Cerebellar cortex (tissue), 1 donor: ENCODE measurements around the gene HSFX2.
"Not testable (repeated sequence)": the region's sequence is repeated elsewhere in the genome, so short reads cannot be mapped to it uniquely, and the experiment has no call there.

Experiments
- DNase-seq: peaks from one replicate; pipeline ENCODE4 v3.0.0-alpha.2; 2015; ENCODE audit warnings: low spot score

Gene HSFX2

DNA sequence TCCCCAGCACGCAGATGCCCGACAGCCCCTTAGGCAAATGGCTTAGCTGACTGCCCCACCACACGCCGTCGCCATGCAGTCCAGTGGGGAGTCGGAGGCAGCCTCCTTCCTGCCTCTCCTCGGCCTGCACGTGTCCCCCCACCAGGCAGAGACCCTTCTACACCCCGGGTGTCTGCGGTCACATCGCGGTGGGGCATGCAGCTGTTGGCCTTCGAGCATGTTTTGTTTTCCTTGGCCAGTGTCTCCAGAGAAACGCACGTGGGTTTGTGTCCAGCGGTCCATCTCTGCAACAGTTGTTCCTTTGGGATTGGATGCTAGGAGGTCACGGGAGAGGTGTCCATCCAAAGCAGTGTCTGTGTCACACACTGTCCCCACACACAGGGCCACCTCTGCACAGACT, at the start of gene HSFX2:
Gene HSFX2, minus strand, starts transcription at position 101 of the 400 bp plus-strand sequence. CDS start 614 bp downstream, outside the sequence.
- not testable (repeated sequence) for DNase-seq

DNA sequence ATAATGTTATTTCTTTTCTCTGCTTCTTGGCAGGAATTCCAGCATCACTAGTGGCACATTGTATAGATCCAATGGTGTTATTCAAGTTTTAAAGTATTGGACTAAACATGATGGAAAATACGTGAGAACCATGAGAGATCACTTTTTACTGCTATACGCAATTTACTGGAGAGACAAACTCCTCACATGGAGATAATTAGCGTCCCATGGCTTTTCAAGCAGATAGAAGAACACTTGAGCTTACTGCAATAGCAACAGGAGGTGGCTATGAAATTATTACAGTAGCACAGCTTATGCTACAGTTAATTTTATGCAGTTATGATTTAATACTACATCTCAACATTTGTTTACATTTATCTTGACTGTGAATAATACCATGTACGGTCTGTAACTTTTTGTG, 48.4 kb upstream of the HSFX2 start:
- no peak for DNase-seq

DNA sequence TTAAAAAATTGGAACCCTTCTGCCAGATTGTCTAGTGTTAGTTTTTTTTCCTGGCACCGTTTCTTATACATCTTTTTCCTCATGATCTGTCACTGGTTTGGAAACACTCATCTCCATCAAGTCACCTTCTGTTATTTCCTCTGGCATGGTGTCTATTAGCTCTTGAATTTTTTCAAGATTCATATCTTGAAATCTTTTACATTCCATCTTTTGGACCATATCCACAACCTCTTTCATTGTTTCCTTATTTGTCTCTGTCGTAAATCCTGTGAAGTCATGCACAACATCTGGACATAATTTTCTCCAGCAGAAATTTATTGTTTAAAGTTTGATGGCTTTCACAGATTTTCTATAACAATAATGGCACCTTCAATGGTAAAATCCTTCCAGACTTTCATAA, 46.7 kb upstream of the HSFX2 start:
- no peak for DNase-seq

DNA sequence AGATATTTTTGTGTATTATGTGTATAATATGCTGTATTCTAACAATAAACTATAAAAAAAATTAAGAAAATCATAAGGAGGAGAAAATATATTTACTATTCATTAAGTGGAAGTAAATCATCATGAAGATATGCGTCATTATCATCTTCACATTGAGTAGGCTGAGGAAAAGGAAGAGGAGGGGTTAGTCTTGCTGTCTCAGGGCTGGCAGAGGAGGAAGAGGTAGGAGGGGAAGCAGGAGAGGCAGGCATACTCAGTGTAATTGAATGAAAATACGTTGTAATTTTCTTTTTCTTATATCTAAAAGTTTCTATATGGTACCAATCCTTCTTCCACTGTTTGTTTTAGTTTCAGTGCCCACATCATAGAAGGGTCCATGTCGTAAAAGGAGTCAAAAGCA, 46.3 kb upstream of the HSFX2 start:
- DNase-seq, result no peak

DNA sequence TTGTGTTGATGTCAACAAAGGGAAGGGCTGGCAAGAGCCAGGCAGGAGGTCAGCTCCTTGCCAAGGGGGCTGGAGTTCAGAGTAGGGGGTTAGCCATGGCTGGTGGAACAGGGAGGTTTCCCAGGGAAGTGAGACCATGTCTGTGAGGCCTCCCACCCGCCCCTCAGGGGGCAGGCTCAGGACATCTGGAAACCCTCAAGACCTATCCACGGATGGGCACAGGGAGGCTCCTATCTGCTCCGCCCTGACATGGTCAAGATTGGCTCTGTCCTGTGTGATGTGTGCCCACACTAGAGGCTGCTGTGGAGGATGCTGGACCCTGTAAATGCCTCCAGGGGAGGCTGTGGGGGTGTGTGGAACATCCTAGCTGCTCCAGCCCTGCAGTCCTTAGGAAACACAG, 44.5 kb upstream of the HSFX2 start:
- no peak for DNase-seq

DNA sequence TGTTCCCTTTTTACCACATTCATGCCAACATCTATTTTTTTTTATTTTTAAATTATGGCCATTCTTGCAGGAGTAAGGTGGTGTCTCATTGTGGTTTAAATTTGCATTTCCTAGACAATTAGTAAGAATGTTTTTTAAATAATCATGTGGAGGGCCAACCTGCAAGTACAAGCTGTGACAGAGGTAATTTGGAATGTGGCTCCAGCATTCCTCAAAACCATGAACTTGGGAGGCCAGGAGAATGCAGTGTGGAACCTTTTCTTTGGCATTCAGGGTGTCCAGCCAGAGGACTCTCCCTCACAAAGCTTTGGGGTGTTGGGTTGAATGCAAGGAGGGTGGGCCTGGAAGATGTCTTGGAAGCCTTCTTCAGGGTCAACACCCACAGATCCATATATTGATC, 43.7 kb upstream of the HSFX2 start:
- no peak for DNase-seq

DNA sequence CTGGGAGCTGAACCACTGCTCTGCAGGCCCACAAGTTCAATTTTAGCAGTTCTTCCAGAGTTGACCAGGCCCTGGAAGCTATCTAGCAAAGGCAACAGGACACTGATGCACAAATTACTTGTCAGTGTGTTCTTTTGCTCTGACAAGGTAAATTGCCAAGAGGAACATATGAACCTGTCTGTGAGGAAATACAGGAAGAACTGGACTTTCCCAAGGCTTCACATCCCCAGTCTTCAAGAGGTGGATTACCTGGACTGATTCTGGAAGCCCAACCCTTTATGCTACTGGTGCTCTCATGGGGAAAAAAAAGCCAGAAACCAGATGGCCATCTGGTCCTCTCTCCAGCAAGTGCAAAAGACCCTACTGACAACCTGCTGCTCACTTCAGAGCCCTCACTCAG, 38.4 kb upstream of the HSFX2 start:
- DNase-seq, result no peak

- peak; percentile 56 for DNase-seq
Measured at GRCh38 chrX:149631234-149632165, 36.4 kb upstream of the HSFX2 start, which contains the start of gene TMEM185A. Gene TMEM185A (minus strand): TSS chrX:149631792. CDS start chrX:149631580, 212 bp downstream.

DNA sequence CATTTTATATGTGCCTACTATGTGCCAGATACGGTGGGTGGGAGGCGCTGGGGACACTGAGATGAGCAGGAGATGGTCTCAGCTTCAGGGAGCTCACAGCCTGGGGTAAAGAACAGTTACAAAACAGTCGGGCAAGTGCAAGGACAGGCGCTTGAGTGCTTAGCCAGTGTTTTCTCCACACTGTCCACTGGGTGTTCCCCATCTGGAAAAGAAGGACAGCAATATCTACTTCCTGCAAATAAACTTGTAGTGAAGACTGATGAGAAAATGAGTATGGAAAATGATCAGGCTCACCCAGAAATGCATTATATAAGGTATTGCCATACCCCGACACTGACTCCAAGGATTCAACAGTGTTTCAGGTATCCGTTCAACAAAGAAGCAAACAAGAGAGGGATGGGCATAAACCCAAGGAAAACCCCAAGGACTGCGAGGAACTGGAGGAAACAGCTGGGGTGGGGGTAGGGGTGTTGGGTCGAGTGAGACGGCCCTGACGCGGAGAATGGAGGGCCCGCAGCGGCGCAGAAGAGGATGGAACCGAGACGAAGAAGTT, 35.6 kb upstream of the HSFX2 start:
- peak; percentile 14 for DNase-seq

DNA sequence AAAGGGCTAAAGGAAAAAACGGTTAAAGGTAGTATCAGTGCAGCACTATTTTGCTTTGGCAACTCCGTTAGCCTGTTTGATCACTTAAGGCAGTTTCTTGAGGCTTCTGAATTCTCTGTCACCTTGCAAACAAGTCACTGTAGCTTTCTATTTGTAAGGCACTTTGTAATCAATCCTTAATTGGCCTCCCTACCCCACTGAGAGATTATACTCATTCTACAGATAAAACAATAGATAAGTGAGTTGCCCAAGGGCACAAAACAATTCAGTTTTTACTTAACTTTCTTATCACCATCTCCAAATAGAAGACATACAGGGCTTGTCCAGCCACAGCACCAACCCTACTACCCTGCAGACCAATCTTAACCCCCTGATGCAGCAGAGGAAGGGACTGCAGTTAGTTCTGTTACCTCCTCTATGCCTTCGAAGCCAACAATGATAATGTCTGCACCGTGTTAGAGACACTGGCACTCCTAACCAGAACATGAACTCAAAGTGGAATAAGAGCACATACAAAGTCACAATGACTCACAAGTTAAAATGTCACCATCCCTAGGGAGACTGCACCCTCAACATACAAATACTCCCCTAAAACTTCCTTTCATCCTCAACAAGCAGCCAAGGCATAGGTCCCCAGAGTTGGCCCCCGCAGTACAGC, 34.7 kb upstream of the HSFX2 start:
- DNase-seq, result no peak

DNA sequence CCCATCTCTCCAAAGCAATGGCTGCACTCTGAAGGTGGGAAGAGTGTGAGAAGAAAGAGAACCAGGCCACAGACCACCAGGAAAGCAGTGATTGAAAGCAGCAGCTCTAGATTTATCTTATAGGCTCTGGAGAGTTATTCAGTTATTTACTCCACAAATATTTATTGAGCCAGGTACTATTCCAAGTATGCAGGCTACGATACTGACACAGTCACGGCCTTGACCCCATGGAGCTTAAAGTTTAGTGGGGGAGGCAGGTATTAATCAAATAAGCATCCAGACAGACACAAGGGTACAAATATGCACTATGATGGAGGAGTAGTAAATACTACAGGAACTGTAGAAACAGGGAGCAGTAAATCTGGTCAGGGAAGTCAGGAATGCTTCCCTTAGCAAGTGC, 33.7 kb upstream of the HSFX2 start:
- DNase-seq, result no peak

GRCh38 chrX:149628280-149628679, 33.2 kb upstream of the HSFX2 start:
- no peak for DNase-seq

- not testable (repeated sequence) for DNase-seq
Measured at GRCh38 chrX:149626829-149627228, 31.7 kb upstream of the HSFX2 start.

DNA sequence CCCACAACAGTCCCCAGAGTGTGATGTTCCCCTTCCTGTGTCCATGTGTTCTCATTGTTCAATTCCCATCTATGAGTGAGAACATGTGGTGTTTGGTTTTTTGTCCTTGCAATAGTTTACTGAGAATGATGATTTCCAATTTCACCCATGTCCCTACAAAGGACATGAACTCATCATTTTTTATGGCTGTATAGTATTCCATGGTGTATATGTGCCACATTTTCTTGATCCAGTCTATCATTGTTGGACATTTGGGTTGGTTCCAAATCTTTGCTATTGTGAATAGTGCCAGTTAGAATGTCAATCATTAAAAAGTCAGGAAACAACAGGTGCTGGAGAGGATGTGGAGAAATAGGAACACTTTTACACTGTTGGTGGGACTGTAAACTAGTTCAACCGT, 24.5 kb upstream of the HSFX2 start:
- not testable (repeated sequence) for DNase-seq

DNA sequence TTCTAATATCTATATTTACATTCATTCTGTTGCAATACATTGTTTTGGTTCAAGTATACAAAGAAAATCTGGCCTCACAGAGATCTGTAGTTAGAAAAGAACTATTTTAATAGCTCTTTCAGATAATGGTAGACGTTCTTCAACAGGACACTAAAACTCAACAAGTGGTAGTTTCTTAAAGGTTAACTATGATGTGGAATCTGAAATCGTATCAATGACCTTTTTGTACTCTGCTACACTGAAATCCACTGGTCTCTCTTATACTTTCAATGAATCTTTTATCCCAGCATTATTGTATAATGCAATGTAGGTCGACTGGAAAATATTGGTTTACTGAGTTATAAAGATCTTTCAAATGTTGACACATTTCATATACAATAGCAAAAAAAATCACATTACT, 23.8 kb upstream of the HSFX2 start:
- no peak for DNase-seq

DNA sequence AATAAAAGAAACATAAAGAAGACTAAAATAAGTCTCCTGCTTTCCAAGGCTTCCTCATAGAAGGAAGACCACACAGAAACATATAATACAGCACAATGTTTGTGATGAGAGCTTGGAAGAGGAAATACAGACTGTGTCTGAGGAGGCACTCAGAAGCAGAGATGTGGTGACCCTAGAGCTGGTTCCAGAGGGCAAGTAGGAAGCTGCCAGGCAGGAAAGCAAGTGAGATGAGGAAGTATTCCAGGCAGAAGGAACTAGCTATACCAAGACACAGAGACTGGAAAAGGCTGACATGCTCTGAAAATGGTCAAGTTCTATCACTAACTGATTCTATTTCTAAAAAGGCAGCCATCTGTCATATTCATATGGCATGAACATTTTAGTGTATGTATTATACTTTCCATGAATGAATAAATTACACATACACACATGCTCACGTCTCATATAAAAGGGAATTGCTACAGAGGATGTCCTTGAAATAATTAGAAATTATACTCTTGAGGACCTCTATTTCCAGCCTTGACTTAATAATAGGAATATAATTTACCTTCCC, 16.6 kb upstream of the HSFX2 start:
- DNase-seq, result no peak

- DNase-seq, result no peak
Measured at GRCh38 chrX:149610511-149610910, 15.4 kb upstream of the HSFX2 start.

- DNase-seq, result no peak
Measured at GRCh38 chrX:149607699-149608098, 12.6 kb upstream of the HSFX2 start.

- not testable (repeated sequence) for DNase-seq
Measured at GRCh38 chrX:149605248-149605885, 10.3 kb upstream of the HSFX2 start.

DNA sequence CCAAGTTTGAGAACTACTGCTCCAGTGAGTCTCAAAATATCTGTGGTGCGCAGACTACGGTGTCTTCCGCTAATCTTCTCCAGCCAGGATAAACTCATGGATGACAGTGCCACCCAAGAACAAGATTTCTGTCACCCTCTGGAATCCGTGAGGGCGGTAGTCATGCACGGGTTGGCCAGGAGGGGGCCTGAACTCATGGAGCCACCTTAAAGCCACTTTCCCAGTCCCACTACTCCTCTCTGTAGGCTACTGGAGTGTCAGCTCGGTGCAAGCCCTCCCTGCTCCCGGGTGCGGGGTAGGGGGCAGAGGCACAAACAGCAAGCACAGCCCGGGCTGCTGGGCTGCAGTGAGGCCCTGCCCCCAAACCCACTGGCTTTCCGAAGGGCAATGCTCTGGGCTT, 3.5 kb upstream of the HSFX2 start:
- DNase-seq, result not testable (repeated sequence)

DNA sequence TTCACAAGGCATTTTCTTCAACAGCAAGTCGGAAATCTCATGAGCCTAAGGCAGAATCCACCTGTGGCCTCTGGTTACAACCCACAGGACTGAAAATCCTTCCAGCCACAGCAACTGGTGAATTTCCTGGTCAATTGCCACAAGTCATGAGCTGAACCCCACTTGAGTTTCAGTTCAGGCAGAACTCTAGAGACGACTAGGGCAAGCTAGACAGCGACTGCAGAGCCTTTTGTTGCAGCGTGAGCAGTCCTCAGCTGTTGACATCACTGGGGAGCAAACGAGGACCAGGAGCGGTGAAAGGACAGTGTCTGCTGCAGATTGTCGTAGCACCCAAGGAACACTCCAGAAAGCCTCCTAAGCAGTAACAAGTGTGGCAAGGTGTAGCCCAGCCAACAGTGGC, 829 bp upstream of the HSFX2 start:
- not testable (repeated sequence) for DNase-seq

DNA sequence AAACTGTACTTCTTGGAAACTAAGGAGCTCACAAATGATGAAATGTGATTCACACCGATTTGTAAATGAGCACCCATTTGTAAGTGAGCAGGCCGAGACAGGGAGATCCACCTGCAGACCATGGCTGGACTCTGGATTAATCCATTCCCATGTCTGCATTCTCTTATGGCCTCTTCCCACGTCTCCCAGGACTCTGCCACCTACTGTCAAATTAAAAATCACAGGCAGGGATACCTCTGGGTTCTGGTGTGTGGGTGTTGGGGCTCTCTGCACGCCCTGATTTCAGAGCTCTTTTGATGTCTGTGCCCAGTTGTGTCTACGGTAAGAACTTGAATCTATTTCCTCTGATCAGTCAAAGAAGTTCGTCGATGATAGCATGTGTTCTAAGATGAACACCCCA, 4.1 kb downstream of the HSFX2 start:
- DNase-seq, result not testable (repeated sequence)
